HepG2 (cell line): Measurements from ENCODE around the gene PSD4. TPM values are rescaled to one million over a fixed set of nuclear protein-coding genes. Genes with fewer than 3 reads are reported as not detected.

ENCODE experiments used
- ATAC-seq: fragments of 200-7000 bp; cut with Tn5 transposase; 3 replicates; pipeline ENCODE4 v1.9.1; 2020; ENCODE audit warnings: mild to moderate bottlenecking, moderate library complexity
- BruUV-seq: library from RNA; stranded (reverse); fragments of 400-500 nt; replicated peaks from 2 replicates; lab custom pipeline; 2021; lab: Mats Ljungman, UMichigan
- CTCF ChIA-PET: fragments of 300-600 bp; formaldehyde crosslinking; extraction: SDS; loops from one replicate; lab custom pipeline; 2021; ENCODE audit warnings: low total read pairs, inconsistent platforms, low intra/inter-chr PET ratio; lab: Yijun Ruan, JAX
- POLR2A ChIA-PET: fragments of 350-600 bp; sonication (Branson Sonifier 250); formaldehyde crosslinking; loops from one replicate; lab custom pipeline; 2020; ENCODE audit warnings: antibody characterized with exemption, inconsistent platforms; lab: Yijun Ruan, JAX
- DNase-seq: peaks from one replicate; pipeline ENCODE4 v3.0.0-alpha.2; 2015; ENCODE audit warnings: low spot score
- FAIRE-seq: peaks from 3 replicates; lab custom pipeline; 2011; peaks lifted over from hg19 to GRCh38; lab: Jason Lieb, UNC
- H2AFZ ChIP-seq: one replicate; pipeline ENCODE4 v1.6.1; 2011; ENCODE audit warnings: low read length, inconsistent platforms
- H3K27ac ChIP-seq: fragments of 300-600 bp; 3 replicates; pipeline ENCODE4 v1.8.0; 2011; ENCODE audit warnings: mixed run types, mild to moderate bottlenecking, mixed read lengths, low read length, inconsistent platforms; ENCODE audit not compliant: insufficient read depth; ENCODE audit errors: extremely low read length
- H3K27me3 ChIP-seq, 2 experiments: fragments of 200-600 bp in 1 of 2; 2 replicates in 1 of 2; 3 replicates in 1 of 2; pipeline versions ENCODE4 v1.6.0 to v1.8.0; 2011; ENCODE audit warnings: low read length in 2 of 2, mild to moderate bottlenecking in 2 of 2, moderate library complexity in 2 of 2, inconsistent platforms in 1 of 2; ENCODE audit not compliant: insufficient read depth in 2 of 2, control insufficient read depth in 1 of 2
- H3K36me3 ChIP-seq, 2 experiments: fragments of 200-600 bp in 1 of 2; replicated peaks in 1 of 2; 2 replicates in 1 of 2; 3 replicates in 1 of 2; pipeline versions ENCODE4 v1.5.1 to v1.8.0; 2011; ENCODE audit warnings: low read length in 2 of 2, inconsistent platforms in 1 of 2; ENCODE audit not compliant: insufficient read depth in 2 of 2, control insufficient read depth in 1 of 2
- H3K4me1 ChIP-seq: 2 replicates; pipeline ENCODE4 v1.5.1; 2012; ENCODE audit warnings: low read length, inconsistent platforms; ENCODE audit not compliant: insufficient read depth
- H3K4me2 ChIP-seq: 2 replicates; pipeline ENCODE4 v1.6.0; 2011; ENCODE audit warnings: low read depth, low read length, inconsistent platforms
- H3K4me3 ChIP-seq, 3 experiments: fragments of 200-600 bp in 1 of 3; sonication (generic), shearing (Covaris generic) in 1 of 3; replicated peaks in 1 of 3; 2 replicates each; pipeline ENCODE4 v1.5.1; 2011 to 2016; ENCODE audit warnings: low read length in 3 of 3, inconsistent platforms in 2 of 3, low read depth in 2 of 3, mild to moderate bottlenecking in 2 of 3, control low read depth in 1 of 3, mixed read lengths in 1 of 3; ENCODE audit not compliant: insufficient read depth in 1 of 3
- H3K79me2 ChIP-seq: one replicate; pipeline ENCODE4 v1.6.1; 2011; ENCODE audit warnings: low read length, inconsistent platforms; ENCODE audit not compliant: insufficient read depth
- H3K9ac ChIP-seq: 2 replicates; pipeline ENCODE4 v1.6.0; 2011; ENCODE audit warnings: mild to moderate bottlenecking, low read depth, low read length, inconsistent platforms; ENCODE audit not compliant: insufficient read depth
- H3K9me3 ChIP-seq: 2 replicates; pipeline ENCODE4 v1.5.1; 2012; ENCODE audit warnings: mild to moderate bottlenecking, low read length
- H4K20me1 ChIP-seq: 2 replicates; pipeline ENCODE4 v1.6.0; 2011; ENCODE audit warnings: inconsistent platforms, mild to moderate bottlenecking, low read length, moderate library complexity; ENCODE audit not compliant: insufficient read depth
- CHCHD3 ChIP-seq: sonication (generic); formaldehyde crosslinking; IDR thresholded peaks from 2 replicates; pipeline ENCODE4 v1.8.0; 2022; ENCODE audit warnings: mild to moderate bottlenecking, missing genetic modification reagents, moderate library complexity
- EED ChIP-seq: sonication (generic); formaldehyde crosslinking; IDR thresholded peaks from 2 replicates; pipeline ENCODE4 v1.5.0; 2020; ENCODE audit warnings: mild to moderate bottlenecking, missing genetic modification reagents
- ELF3 ChIP-seq: IDR thresholded peaks from 2 replicates; pipeline ENCODE4 v1.6.1; 2016; ENCODE audit warnings: missing genetic modification reagents, missing compliant biosample characterization
- HDAC6 ChIP-seq: fragments of 200-600 bp; sonication (generic); IDR thresholded peaks from 2 replicates; pipeline ENCODE4 v1.7.0; 2017; ENCODE audit warnings: mild to moderate bottlenecking, antibody characterized with exemption, low read length, low read depth
- MBD4 ChIP-seq: IDR thresholded peaks from 2 replicates; pipeline ENCODE4 v1.6.1; 2012; ENCODE audit warnings: low read length, inconsistent platforms, borderline replicate concordance
- ONECUT2 ChIP-seq: sonication (generic); formaldehyde crosslinking; IDR thresholded peaks from 2 replicates; pipeline ENCODE4 v1.4.0; 2020; ENCODE audit warnings: missing genetic modification reagents
- RBM39 ChIP-seq: fragments of 200-400 bp; formaldehyde crosslinking; IDR thresholded peaks from one replicate; pipeline ENCODE4 v1.6.1; 2018; ENCODE audit warnings: antibody characterized with exemption, mild to moderate bottlenecking, low read depth, low read length; ENCODE audit not compliant: poor library complexity, severe bottlenecking
- RFXAP ChIP-seq: sonication (generic); formaldehyde crosslinking; IDR thresholded peaks from 2 replicates; pipeline ENCODE4 v1.4.0; 2020; ENCODE audit warnings: missing genetic modification reagents, borderline replicate concordance
- SMARCC2 ChIP-seq: fragments of 450-650 bp; IDR thresholded peaks from 2 replicates; pipeline ENCODE4 v1.6.1; 2017; ENCODE audit warnings: antibody characterized with exemption, mild to moderate bottlenecking
- TSC22D2 ChIP-seq: sonication (generic); formaldehyde crosslinking; IDR thresholded peaks from 2 replicates; pipeline ENCODE4 v1.5.1; 2020; ENCODE audit warnings: missing genetic modification reagents, mild to moderate bottlenecking, borderline replicate concordance
- ZNF282 ChIP-seq: fragments of 450-650 bp; IDR thresholded peaks from 2 replicates; pipeline ENCODE4 v1.6.1; 2018; ENCODE audit not compliant: partially characterized antibody
- ZNF589 ChIP-seq: sonication (generic); formaldehyde crosslinking; conservative IDR thresholded peaks from 2 replicates; pipeline ENCODE4 v1.8.0; 2022; ENCODE audit warnings: mild to moderate bottlenecking, moderate library complexity, missing genetic modification reagents
- ZNF7 ChIP-seq: IDR thresholded peaks from 2 replicates; pipeline ENCODE4 v1.6.1; 2016; ENCODE audit warnings: missing biosample characterization, missing genetic modification reagents
- ZNF841 ChIP-seq: sonication (generic); formaldehyde crosslinking; IDR thresholded peaks from 2 replicates; pipeline ENCODE4 v1.8.1; 2023; ENCODE audit warnings: missing genetic modification reagents, borderline replicate concordance
- ZSCAN25 ChIP-seq: sonication (generic); formaldehyde crosslinking; IDR thresholded peaks from 2 replicates; pipeline ENCODE4 v1.8.0; 2022; ENCODE audit warnings: mild to moderate bottlenecking, missing genetic modification reagents
- ZSCAN31 ChIP-seq: sonication (generic); formaldehyde crosslinking; IDR thresholded peaks from 2 replicates; pipeline ENCODE4 v1.5.0; 2020; ENCODE audit warnings: low read depth, mild to moderate bottlenecking, missing genetic modification reagents
- WGBS: methylation state at CpG from one replicate; pipeline ENCODE4 v1.1.6; 2017; ENCODE audit warnings: low lambda C conversion rate; 5-methylcytosine and 5-hydroxymethylcytosine counted together
- in situ Hi-C: cut with HindIII; loops from 2 replicates; pipeline ENCODE4 v1.10.0; 2017; ENCODE audit warnings: low pct_unique_long_range_greater_than_20kb; ENCODE audit not compliant: extremely low pct_ligation_motif_present
- intact Hi-C: fragments of 100-400 bp; cut with micrococcal nuclease; formaldehyde crosslinking; loops from one replicate; pipeline ENCODE4 v1.10.0; 2022; ENCODE audit not compliant: unreplicated experiment
- polyA plus RNA-seq, 8 experiments: library from polyadenylated mRNA; depleted of rRNA in 3 of 8; stranded (reverse) in 7 of 8; unstranded in 1 of 8; fragments of >200 nt; fragmentation: Illumina TruSeq in 4 of 8; extraction: Trizol in 4 of 8; gene quantifications; 2 replicates each; pipeline versions ENCODE4 v1.2.1 to v1.2.3, GENCODE V29; 2011 to 2016; ENCODE audit warnings: low read depth in 4 of 8, missing spikeins in 1 of 8, mixed read lengths in 1 of 8; ENCODE audit not compliant: insufficient read depth in 1 of 8
- total RNA-seq, 5 experiments: library from RNA; depleted of rRNA; stranded (reverse); fragments of >200 nt; fragmentation: Illumina TruSeq; extraction: Trizol; gene quantifications; 2 replicates each; pipeline ENCODE4 v1.2.3, GENCODE V29; 2016; ENCODE audit warnings: low read depth in 1 of 5
- TF ChIP-seq, protein P1 (sequence below): sonication (generic); formaldehyde crosslinking; IDR thresholded peaks from 2 replicates; pipeline ENCODE4 v1.9.0; 2021; ENCODE audit warnings: missing genetic modification reagents, borderline replicate concordance
- TF ChIP-seq, protein P2 (sequence below): sonication (generic); formaldehyde crosslinking; IDR thresholded peaks from 2 replicates; pipeline ENCODE4 v1.4.0; 2020; ENCODE audit warnings: missing genetic modification reagents

Gene PSD4
- total and polyA plus RNA-seq, 2 of the 13 experiments (the other 11 are each of a cell fraction or from before 2014, with no cell fraction given), result 5.8 to 9.4 TPM

DNA sequence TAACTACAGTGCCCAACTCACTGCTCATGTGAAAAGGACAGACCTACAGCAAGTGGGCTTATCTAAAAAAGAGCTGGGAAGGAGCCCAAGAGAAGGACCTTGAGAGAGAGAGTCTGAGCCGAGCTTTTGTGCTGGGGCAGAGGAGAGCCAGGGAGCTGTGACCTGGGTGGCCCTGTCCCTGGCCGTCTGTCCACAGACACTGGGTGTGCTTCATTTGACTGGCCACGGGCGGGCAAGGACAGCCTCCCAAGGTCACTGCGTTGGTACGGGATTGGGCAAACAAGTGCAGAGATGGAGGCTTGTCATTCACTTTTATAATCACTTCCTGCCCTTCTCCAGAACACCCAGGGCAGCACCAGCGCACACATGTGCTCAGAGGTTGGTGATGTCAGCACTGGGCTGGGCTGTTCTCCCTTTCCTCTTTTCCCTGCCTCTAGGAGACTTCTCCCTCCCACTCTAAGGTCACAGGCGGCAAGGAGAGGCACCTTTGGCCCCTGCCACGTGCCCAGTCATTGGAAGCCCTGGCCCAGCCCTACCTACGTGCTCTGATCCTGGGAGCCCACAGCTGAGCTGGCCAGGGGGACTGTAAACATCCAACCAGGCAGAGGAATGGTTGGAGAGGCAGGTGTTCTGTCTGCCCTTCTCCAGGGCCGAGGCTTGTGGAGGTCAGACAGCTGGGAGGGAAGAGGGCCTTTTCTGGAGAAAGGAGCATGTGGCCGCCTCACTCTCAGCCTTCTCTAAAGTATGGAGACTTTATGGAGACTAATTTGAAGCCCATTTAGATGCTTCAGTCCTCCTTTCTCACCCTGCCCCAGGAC lies 6.4 kb upstream of the PSD4 start:
- Histone ChIP-seq H3K9ac (peak overlapping the region; percentile 56), H2AFZ (no peak overlapping the region), H3K9me3 (no peaks in the 10 kb centered on the region), H3K4me3 (peak overlapping the region in 2 of 3 experiments; percentile 0 to 37; a peak in 3 of 6 replicates), H3K4me1 (peaks cover 71% of the 10 kb centered on the region), H4K20me1 (no peaks in the 10 kb centered on the region), H3K27ac (peak overlapping the region; percentile 75), H3K36me3 (no peaks in the 10 kb centered on the region), H3K79me2 (no peaks in the 10 kb centered on the region), H3K4me2 (peak overlapping the region; percentile 77), H3K27me3 (no peaks in the 10 kb centered on the region)
- POLR2A ChIA-PET, result interaction anchor here (1.0 to 5.0 kb wide), 16 partner anchors 8 to 523 kb away, joined by 3 to 103 read pairs (median 7); partner anchors contain the start of gene IL1RN
- in situ Hi-C loops (no loop called here), intact Hi-C loops (loop anchor here (1.0 to 2.0 kb wide), 2 partner anchors 13 to 40 kb away; partner anchors contain the start of gene IL1RN)
- TSS peak; percentile 83 for BruUV-seq
- DNase-seq (peak; percentile 93), ATAC-seq (peak; percentile 89), FAIRE-seq (peak; percentile 46)
- 6% methylated on average over 12 of the region's 12 CpGs for WGBS
- CTCF ChIA-PET, result interaction anchor here (0.9 to 1.9 kb wide), 4 partner anchors 19 to 32 kb away, joined by 3 to 6 read pairs (median 4); no protein-coding TSS in a partner anchor
- TF ChIP-seq, protein P1, sequence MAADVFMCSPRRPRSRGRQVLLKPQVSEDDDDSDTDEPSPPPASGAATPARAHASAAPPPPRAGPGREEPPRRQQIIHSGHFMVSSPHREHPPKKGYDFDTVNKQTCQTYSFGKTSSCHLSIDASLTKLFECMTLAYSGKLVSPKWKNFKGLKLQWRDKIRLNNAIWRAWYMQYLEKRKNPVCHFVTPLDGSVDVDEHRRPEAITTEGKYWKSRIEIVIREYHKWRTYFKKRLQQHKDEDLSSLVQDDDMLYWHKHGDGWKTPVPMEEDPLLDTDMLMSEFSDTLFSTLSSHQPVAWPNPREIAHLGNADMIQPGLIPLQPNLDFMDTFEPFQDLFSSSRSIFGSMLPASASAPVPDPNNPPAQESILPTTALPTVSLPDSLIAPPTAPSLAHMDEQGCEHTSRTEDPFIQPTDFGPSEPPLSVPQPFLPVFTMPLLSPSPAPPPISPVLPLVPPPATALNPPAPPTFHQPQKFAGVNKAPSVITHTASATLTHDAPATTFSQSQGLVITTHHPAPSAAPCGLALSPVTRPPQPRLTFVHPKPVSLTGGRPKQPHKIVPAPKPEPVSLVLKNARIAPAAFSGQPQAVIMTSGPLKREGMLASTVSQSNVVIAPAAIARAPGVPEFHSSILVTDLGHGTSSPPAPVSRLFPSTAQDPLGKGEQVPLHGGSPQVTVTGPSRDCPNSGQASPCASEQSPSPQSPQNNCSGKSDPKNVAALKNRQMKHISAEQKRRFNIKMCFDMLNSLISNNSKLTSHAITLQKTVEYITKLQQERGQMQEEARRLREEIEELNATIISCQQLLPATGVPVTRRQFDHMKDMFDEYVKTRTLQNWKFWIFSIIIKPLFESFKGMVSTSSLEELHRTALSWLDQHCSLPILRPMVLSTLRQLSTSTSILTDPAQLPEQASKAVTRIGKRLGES, result peak; percentile 72; the same call in 1 of the 2 replicates
- TF ChIP-seq ZNF7 (CRISPR knock-in tag), result no peak
- TF ChIP-seq, protein P2, sequence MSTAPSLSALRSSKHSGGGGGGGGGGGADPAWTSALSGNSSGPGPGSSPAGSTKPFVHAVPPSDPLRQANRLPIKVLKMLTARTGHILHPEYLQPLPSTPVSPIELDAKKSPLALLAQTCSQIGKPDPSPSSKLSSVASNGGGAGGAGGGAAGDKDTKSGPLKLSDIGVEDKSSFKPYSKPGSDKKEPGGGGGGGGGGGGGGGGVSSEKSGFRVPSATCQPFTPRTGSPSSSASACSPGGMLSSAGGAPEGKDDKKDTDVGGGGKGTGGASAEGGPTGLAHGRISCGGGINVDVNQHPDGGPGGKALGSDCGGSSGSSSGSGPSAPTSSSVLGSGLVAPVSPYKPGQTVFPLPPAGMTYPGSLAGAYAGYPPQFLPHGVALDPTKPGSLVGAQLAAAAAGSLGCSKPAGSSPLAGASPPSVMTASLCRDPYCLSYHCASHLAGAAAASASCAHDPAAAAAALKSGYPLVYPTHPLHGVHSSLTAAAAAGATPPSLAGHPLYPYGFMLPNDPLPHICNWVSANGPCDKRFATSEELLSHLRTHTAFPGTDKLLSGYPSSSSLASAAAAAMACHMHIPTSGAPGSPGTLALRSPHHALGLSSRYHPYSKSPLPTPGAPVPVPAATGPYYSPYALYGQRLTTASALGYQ (CRISPR knock-in tag), result peak; percentile 91
- TF ChIP-seq RBM39, result no peak
- TF ChIP-seq MBD4, result no peak
- TF ChIP-seq HDAC6, result no peak
- TF ChIP-seq ZNF589 (CRISPR knock-in tag), result peak; percentile 99
- TF ChIP-seq SMARCC2, result no peak
- peak; percentile 94 for TF ChIP-seq ZSCAN25
- no peak for TF ChIP-seq CHCHD3 (CRISPR knock-in tag)
- TF ChIP-seq ONECUT2 (CRISPR knock-in tag), result peak; percentile 30; the same call in 1 of the 2 replicates
- TF ChIP-seq EED (CRISPR knock-in tag), result peak; percentile 89; the same call in 1 of the 2 replicates
- TF ChIP-seq RFXAP, result peak; percentile 96; the same call in 1 of the 2 replicates
- peak; percentile 83; the same call in 1 of the 2 replicates for TF ChIP-seq TSC22D2 (CRISPR knock-in tag)
- TF ChIP-seq ZNF282, result no peak
- peak; percentile 98 for TF ChIP-seq ZSCAN31 (CRISPR knock-in tag)
- TF ChIP-seq ELF3 (CRISPR knock-in tag), result peak; percentile 97
- TF ChIP-seq ZNF841 (CRISPR knock-in tag), result peak; percentile 75; the same call in 1 of the 2 replicates
